ENCODE data around the gene FGF7. TPM values are rescaled to one million over a fixed set of nuclear protein-coding genes. Genes with fewer than 3 reads are reported as not detected.
A peak's percentile ranks its signal among the peaks of the same experiment; 100 is the strongest.

Gene FGF7
- total and polyA plus RNA-seq, 10 of the 15 experiments (the other 5 are each of a cell fraction or from before 2014, with no cell fraction given): 0.08 TPM; not detected in 9

DNA sequence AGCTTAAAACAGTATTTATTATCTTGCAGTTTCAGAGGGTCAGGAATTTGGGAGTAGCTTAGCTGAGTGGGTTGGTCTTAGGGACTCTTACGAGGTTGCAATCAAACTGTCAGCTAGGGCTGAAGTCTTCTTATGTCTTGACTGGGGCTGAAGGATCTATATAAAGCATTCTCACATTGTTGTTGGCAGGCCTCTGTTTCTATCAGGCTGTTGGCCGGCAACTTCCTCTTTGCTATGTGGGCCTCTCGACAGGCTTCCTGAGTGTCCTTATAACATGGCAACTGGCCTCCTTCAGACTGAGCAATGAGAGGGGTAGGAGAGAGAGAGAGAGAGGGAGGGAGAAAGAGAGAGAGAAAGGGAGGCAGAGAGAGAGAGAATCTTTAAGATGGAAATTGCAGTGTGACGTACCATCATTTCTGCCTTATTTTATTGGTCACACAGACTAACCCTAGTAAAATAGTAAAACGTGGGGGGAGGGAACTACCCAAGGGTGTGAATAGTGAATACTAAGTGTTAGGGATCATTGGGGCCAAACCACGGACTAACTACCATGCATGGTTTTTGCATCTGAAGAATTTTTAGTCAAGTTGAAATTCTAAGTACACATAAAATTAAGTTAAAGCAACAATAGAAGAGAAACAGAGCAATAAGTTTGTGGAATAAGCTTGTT lies 16.1 kb downstream of the FGF7 start:
- no peaks in the 10 kb centered on the region for H3K79me2 ChIP-seq (ENCODE audit: control insufficient read depth, insufficient read depth, low read length)
- no peak overlapping the region; the same call in 1 of the 2 replicates for H3K4me2 ChIP-seq (ENCODE audit: control insufficient read depth, insufficient read depth)
- no peaks in the 10 kb centered on the region for H3K27me3 ChIP-seq (replicated peaks in 1 of 2; ENCODE audit: control insufficient read depth in 2 of 2, insufficient read depth in 2 of 2, low read length in 1 of 2)
- TF ChIP-seq SMARCA5 (IDR thresholded peaks at IDR 0.05) (no peak), MEF2A (IDR thresholded peaks at IDR 0.05; ENCODE audit: insufficient read depth, low read depth, low read length) (0 out of 2 replicates have a peak, but pooled peaks have one; percentile 42), ETV6 (conservative IDR thresholded peaks at IDR 0.05 in 1 of 2, IDR thresholded peaks at IDR 0.05 in 1 of 2; ENCODE audit: borderline replicate concordance in 1 of 2, low read depth in 1 of 2) (no peak), BHLHE40 (IDR thresholded peaks at IDR 0.05; ENCODE audit: borderline replicate concordance in 1 of 2, low read depth in 2 of 2, low read length in 1 of 2) (no peak), MTA2 (IDR thresholded peaks at IDR 0.05; ENCODE audit: low read depth) (no peak), RBBP5 (conservative IDR thresholded peaks at IDR 0.05) (no peak), SPI1 (IDR thresholded peaks at IDR 0.05; ENCODE audit: borderline replicate concordance, insufficient read depth, low read depth, low read length) (peak; percentile 10; the same call in 1 of the 2 replicates), GABPA (IDR thresholded peaks at IDR 0.05; ENCODE audit: low read depth) (0 out of 2 replicates have a peak, but pooled peaks have one; percentile 31), SIN3A (IDR thresholded peaks at IDR 0.05; ENCODE audit: low read depth, low read length) (no peak), EED (IDR thresholded peaks at IDR 0.05; ENCODE audit: low read depth) (no peak), YY1 (IDR thresholded peaks at IDR 0.05; ENCODE audit: low read depth, low read length) (no peak), NR2C2 (IDR thresholded peaks at IDR 0.05; ENCODE audit: borderline replicate concordance, control insufficient read depth, insufficient read length, low read depth) (no peak)
- TF ChIP-seq, protein P1, sequence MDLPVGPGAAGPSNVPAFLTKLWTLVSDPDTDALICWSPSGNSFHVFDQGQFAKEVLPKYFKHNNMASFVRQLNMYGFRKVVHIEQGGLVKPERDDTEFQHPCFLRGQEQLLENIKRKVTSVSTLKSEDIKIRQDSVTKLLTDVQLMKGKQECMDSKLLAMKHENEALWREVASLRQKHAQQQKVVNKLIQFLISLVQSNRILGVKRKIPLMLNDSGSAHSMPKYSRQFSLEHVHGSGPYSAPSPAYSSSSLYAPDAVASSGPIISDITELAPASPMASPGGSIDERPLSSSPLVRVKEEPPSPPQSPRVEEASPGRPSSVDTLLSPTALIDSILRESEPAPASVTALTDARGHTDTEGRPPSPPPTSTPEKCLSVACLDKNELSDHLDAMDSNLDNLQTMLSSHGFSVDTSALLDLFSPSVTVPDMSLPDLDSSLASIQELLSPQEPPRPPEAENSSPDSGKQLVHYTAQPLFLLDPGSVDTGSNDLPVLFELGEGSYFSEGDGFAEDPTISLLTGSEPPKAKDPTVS (IDR thresholded peaks at IDR 0.05; ENCODE audit: low read depth, low read length): no peak
- ATAC-seq (peak; percentile 82), FAIRE-seq (peak; percentile 27), DNase-seq (ENCODE audit: low read depth, low spot score) (peak; percentile 11)
- H3K4me3 ChIP-seq: no peak overlapping the region
- H3K9ac ChIP-seq (ENCODE audit: control insufficient read depth, insufficient read depth, low read length): no peak overlapping the region
- H3K4me1 ChIP-seq (ENCODE audit: control insufficient read depth, insufficient read depth, low read length): peaks cover 4% of the 10 kb centered on the region; the same call in 1 of the 2 replicates
- ChIA-PET RAD21 (ENCODE audit: unreplicated experiment) (interaction anchor here (1.2 to 1.3 kb wide), 2 partner anchors 16 to 32 kb away, joined by 3 to 4 read pairs; partner anchors contain the start of gene FGF7), SMC1A (ENCODE audit: uncharacterized antibody, unreplicated experiment) (interaction anchor here (0.6 to 2.2 kb wide), 2 partner anchors 12 to 17 kb away, joined by 3 to 5 read pairs; partner anchors contain the start of gene FGF7), CTCF (interaction anchor here (0.8 kb wide), 1 partner anchor 33 kb away, joined by 3 read pairs; no protein-coding TSS in a partner anchor), POLR2A (no interaction called here)
- no peaks in the 10 kb centered on the region for H4K20me1 ChIP-seq (ENCODE audit: control insufficient read depth, insufficient read depth)
- in situ Hi-C loops (cut with MboI): no loop called here
- BruUV-seq (replicated peaks): no TSS peak
- H2AFZ ChIP-seq (ENCODE audit: control insufficient read depth, low read depth, low read length): peak overlapping the region; percentile 73
- 24% methylated on average over 6 of the region's 6 CpGs for WGBS (ENCODE audit: insufficient coverage, insufficient replicate concordance, low lambda C conversion rate, missing lambda C conversion rate)
- H3K9me3 ChIP-seq (replicated peaks; ENCODE audit: control insufficient read depth, insufficient read depth, low read length): no peaks in the 10 kb centered on the region
- H3K27ac ChIP-seq (ENCODE audit: control insufficient read depth, insufficient read depth): no peak overlapping the region
- intact Hi-C loops (cut with micrococcal nuclease; ENCODE audit: unreplicated experiment): no loop called here
- no peaks in the 10 kb centered on the region for H3K36me3 ChIP-seq (ENCODE audit: control insufficient read depth in 2 of 2, insufficient read depth in 2 of 2, low read length in 1 of 2)
